HG02973 (cell line): ENCODE measurements around the gene CATSPERE.
"Not testable (repeated sequence)": the region's sequence is repeated elsewhere in the genome, so short reads cannot be mapped to it uniquely, and the experiment has no call there.

ENCODE experiments used
- ATAC-seq: cut with Tn5 transposase; IDR thresholded peaks from one replicate; pipeline ENCODE4 v1.9.1; 2021; ENCODE audit warnings: moderate library complexity; ENCODE audit not compliant: unreplicated experiment

CATSPERE gene

DNA sequence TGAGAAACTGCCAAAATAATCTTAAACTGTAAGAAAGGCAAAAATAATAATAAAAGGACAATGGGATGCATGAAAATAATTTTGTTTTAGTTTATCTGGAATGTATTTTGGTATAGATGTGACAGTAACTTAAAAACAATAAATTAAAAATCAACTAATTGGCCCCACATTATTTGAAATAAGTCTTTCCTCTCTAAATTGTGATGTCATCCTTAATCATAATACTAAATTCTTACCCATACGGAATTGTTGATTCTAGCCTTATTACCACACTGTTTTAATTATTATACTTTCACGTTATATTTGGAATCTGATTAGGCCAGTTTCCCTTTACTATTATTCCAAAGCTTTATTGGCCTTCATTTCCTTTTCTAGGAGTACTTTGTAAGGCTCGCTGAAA is 199.5 kb downstream of the CATSPERE start:
- ATAC-seq = no peak

- not testable (repeated sequence) for ATAC-seq
Observed at GRCh38 chr1:244661569-244662312, 200.7 kb downstream of the CATSPERE start.

DNA sequence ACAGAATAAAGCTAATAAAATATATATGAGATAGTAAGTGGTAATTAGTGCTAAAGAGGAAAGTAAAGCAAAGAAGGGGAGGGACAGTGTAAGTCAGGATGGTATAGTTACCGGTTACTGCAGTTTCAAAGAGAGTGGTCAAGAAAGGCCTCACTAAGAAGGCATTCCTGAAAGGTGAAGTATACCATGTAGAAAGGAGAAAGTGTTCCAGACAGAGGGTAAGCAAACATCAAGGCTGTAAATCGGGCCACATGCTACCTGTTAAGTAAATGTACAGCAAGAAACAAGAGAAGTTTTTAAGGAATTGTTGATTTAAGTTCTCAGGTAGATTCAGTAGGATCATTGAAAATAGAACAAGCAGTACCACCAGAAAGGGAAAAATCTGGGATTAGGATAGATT is 201.5 kb downstream of the CATSPERE start:
- ATAC-seq = no peak

GRCh38 chr1:244664353-244664752 is 203.3 kb downstream of the CATSPERE start:
- ATAC-seq = no peak

DNA sequence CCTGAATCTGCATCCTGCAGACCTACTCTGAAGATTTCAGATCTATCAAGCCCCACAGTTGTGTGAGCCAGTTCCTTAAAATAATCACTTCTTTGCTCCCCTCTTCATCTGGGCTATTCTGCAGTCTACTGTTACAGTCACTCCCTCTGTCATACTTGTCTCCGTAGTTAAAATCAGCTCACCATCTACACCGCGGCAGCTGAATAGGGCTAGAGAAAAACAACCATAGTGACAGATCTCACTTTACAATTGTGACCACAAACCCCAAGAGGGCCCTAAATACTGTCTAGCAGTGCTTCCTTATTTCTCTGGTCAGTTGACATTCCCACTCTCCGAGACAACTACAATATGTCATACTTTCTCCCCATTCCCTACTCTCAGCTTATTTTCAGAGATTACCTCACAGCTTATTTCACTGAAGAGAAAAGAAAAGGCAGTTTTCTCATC is 204.7 kb downstream of the CATSPERE start:
- ATAC-seq = peak; percentile 73

DNA sequence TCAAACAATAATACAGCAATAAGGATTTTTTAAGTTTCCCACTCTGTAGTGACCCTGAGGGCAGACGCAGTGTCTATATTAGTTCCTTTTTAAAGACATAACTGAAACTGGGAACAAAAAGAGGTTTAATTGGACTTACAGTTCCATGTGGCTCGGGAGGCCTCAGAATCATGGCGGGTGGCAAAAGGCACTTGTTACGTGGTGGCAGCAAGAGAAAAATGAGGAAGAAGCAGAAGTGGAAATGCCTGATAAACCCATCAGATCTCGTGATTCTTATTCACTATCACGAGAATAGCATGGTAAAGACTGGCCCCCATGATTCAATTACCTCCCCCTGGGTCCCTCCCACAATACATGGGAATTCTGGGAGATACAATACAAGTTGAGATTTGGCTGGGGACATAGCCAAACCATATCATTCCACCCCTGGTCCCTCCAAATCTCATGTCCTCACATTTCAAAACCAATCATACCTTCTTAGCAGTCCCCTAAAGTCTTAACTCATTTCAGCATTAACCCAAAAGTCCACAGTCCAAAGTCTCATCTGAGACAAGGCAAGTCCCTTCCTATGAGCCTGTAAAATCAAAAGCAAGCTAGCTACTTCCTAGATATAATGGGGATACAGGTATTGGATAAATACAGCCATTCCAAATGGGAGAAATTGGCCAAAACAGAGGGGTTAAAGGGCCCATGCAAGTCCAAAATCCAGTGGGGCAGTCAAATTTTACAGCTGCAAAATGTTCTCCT is 205.8 kb downstream of the CATSPERE start:
- not testable (repeated sequence) for ATAC-seq

GRCh38 chr1:244667797-244668196 is 206.7 kb downstream of the CATSPERE start:
- ATAC-seq = no peak

- ATAC-seq = no peak
Observed at GRCh38 chr1:244672946-244673682, 212.0 kb downstream of the CATSPERE start.

- no peak for ATAC-seq
Observed at GRCh38 chr1:244674446-244674845, 213.4 kb downstream of the CATSPERE start.

DNA sequence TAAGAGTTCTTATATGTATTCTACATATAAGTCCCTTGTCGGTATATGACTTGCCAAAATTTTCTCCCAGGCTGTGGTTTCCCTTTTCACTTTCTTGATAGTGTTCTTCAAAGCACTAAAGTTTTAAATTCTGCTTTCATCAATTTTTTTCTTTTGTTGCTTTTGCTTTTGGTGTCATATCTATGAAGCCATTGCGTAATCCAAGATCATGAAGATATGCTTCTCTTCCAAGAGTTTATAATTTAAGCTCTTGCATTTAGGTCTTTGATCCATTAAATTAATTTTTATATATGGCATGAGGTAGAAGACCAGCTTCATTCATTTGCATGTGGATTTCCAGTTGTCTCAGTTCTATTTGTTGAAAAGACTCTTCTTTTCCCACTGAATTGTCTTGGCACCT is 214.1 kb downstream of the CATSPERE start:
- ATAC-seq = no peak

DNA sequence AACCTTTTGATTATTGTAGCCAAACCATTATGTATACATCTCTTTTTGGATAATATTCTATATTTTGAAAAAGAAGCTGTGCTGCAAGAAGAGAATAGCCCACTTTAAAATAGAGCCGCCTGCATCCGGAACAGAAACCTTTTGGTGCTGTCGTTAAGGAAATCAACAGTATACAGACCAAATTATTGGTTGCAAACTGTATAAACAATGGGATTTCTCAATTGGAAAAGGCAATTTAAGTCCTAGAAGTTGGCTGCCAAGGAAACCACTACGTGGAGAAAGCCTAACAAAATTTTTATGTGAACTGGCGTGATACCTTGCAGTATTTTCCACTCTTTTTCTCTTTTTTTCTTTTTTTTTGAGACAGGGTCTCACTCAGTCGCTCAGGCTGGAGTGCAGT is 217.6 kb downstream of the CATSPERE start:
- ATAC-seq = no peak

- ATAC-seq = no peak
Observed at GRCh38 chr1:244680667-244681066, 219.6 kb downstream of the CATSPERE start.

GRCh38 chr1:244682087-244682486 is 221.0 kb downstream of the CATSPERE start:
- ATAC-seq = not testable (repeated sequence)
